Measurements from ENCODE around the gene C16orf74. TPM values are rescaled to one million over a fixed set of nuclear protein-coding genes. Genes with fewer than 3 reads are reported as not detected.

C16orf74 gene
- total and polyA plus RNA-seq, 3 donors from 2014 or later = 3.8 to 6.0 (median 4.3) TPM

- Histone ChIP-seq H3K36me3 (ENCODE audit: low read depth, missing control alignments) (no peaks in the 10 kb centered on the region), H3K4me1 (no peaks in the 10 kb centered on the region), H3K4me3 (no peak overlapping the region), H3K27me3 (no peaks in the 10 kb centered on the region), H3K27ac (no peak overlapping the region), H3K9me3 (no peaks in the 10 kb centered on the region)
- intact Hi-C loops (cut with DNase I; ENCODE audit: low total_unique reads) = no loop called here
- 79 to 88% methylated on average over 9 to 11 of the region's 12 CpGs for WGBS, 2 donors
- DNase-seq = no peak
- TF ChIP-seq CTCF (IDR thresholded peaks at IDR 0.05) (no peak), POLR2A (IDR thresholded peaks at IDR 0.05) (no peak)
These were observed 12.1 kb upstream of the C16orf74 start for GRCh38 chr16:85762970-85763369.

- no peak for TF ChIP-seq POLR2A (IDR thresholded peaks at IDR 0.05)
- no peak for TF ChIP-seq CTCF (IDR thresholded peaks at IDR 0.05)
- no peak for DNase-seq
- Histone ChIP-seq H3K9me3 (no peaks in the 10 kb centered on the region), H3K27me3 (no peaks in the 10 kb centered on the region), H3K36me3 (ENCODE audit: low read depth, missing control alignments) (no peaks in the 10 kb centered on the region), H3K27ac (no peak overlapping the region), H3K4me1 (no peaks in the 10 kb centered on the region), H3K4me3 (no peak overlapping the region)
- intact Hi-C loops (cut with DNase I; ENCODE audit: low total_unique reads) = no loop called here
- 81 to 89% methylated on average over 5 to 6 of the region's 6 CpGs for WGBS, 2 donors
These were observed 11.0 kb upstream of the C16orf74 start for GRCh38 chr16:85761861-85762260.

- Histone ChIP-seq H3K4me3 (no peak overlapping the region), H3K36me3 (ENCODE audit: low read depth, missing control alignments) (no peaks in the 10 kb centered on the region), H3K27ac (no peak overlapping the region), H3K4me1 (no peaks in the 10 kb centered on the region), H3K27me3 (no peaks in the 10 kb centered on the region), H3K9me3 (no peaks in the 10 kb centered on the region)
- TF ChIP-seq CTCF (IDR thresholded peaks at IDR 0.05) = no peak
- TF ChIP-seq POLR2A (IDR thresholded peaks at IDR 0.05) = no peak
- no peak for DNase-seq
- intact Hi-C loops (cut with DNase I; ENCODE audit: low total_unique reads) = no loop called here
- 72 to 75% methylated on average over 17 to 20 of the region's 20 CpGs for WGBS, 2 donors
These were observed 8.9 kb upstream of the C16orf74 start for GRCh38 chr16:85759631-85760419.

- no peak overlapping the region for H3K4me3 ChIP-seq
- no peaks in the 10 kb centered on the region for H3K27me3 ChIP-seq
- no peaks in the 10 kb centered on the region for H3K4me1 ChIP-seq
- intact Hi-C loops (cut with DNase I; ENCODE audit: low total_unique reads) = no loop called here
- H3K36me3 ChIP-seq (ENCODE audit: low read depth, missing control alignments) = no peaks in the 10 kb centered on the region
- WGBS, 2 donors = 48 to 62% methylated on average over 16 of the region's 16 CpGs
- no peak overlapping the region for H3K27ac ChIP-seq
- no peaks in the 10 kb centered on the region for H3K9me3 ChIP-seq
- DNase-seq = no peak
- TF ChIP-seq CTCF (IDR thresholded peaks at IDR 0.05) (no peak), POLR2A (IDR thresholded peaks at IDR 0.05) (no peak)
These were observed 8.2 kb upstream of the C16orf74 start for GRCh38 chr16:85759136-85759535.

GRCh38 chr16:85757341-85757822, 6.5 kb upstream of the C16orf74 start:
- Histone ChIP-seq H3K9me3 (no peaks in the 10 kb centered on the region), H3K4me3 (no peak overlapping the region), H3K36me3 (ENCODE audit: low read depth, missing control alignments) (no peaks in the 10 kb centered on the region), H3K27ac (no peak overlapping the region), H3K4me1 (no peaks in the 10 kb centered on the region), H3K27me3 (no peaks in the 10 kb centered on the region)
- WGBS, 2 donors = 89 to 90% methylated on average over 7 of the region's 7 CpGs
- DNase-seq = no peak
- no peak for TF ChIP-seq CTCF (IDR thresholded peaks at IDR 0.05)
- TF ChIP-seq POLR2A (IDR thresholded peaks at IDR 0.05) = no peak
- intact Hi-C loops (cut with DNase I; ENCODE audit: low total_unique reads) = no loop called here
